HepG2 (cell line): Measurements from ENCODE around the gene GGA3. TPM values are rescaled to one million over a fixed set of nuclear protein-coding genes. Genes with fewer than 3 reads are reported as not detected.

Experiments
- CBX1 ChIP-seq: IDR thresholded peaks from one replicate; pipeline ENCODE4 v1.6.1; 2016; ENCODE audit warnings: antibody characterized with exemption, low read depth
- ELF1 ChIP-seq: sonication (generic); formaldehyde crosslinking; IDR thresholded peaks from 2 replicates; pipeline ENCODE4 v1.4.0; 2020; ENCODE audit warnings: missing genetic modification reagents
- ISL2 ChIP-seq: sonication (generic); formaldehyde crosslinking; IDR thresholded peaks from 2 replicates; pipeline ENCODE4 v1.5.0; 2020; ENCODE audit warnings: missing genetic modification reagents
- PCBP2 ChIP-seq: fragments of 200-400 bp; formaldehyde crosslinking; optimal IDR thresholded peaks from 2 replicates; pipeline ENCODE3; 2018; ENCODE audit warnings: low read length, low read depth; ENCODE audit not compliant: poor library complexity, severe bottlenecking
- SKI ChIP-seq: fragments of 450-650 bp; IDR thresholded peaks from one replicate; pipeline ENCODE4 v1.6.1; 2018; ENCODE audit warnings: mild to moderate bottlenecking; ENCODE audit not compliant: partially characterized antibody
- ZFP36 ChIP-seq: fragments of 150-350 bp; IDR thresholded peaks from 2 replicates; pipeline ENCODE4 v1.6.1; 2018; ENCODE audit warnings: borderline replicate concordance, low read length, low read depth; ENCODE audit not compliant: partially characterized antibody
- ZNF234 ChIP-seq: sonication (generic); formaldehyde crosslinking; conservative IDR thresholded peaks from 2 replicates; pipeline ENCODE4 v1.5.1; 2020; ENCODE audit warnings: mild to moderate bottlenecking, missing genetic modification reagents
- ZNF292 ChIP-seq: sonication (generic); formaldehyde crosslinking; IDR thresholded peaks from 2 replicates; pipeline ENCODE4 v1.8.1; 2022; ENCODE audit warnings: mild to moderate bottlenecking, low read depth, missing genetic modification reagents, borderline replicate concordance
- ZNF589 ChIP-seq: sonication (generic); formaldehyde crosslinking; conservative IDR thresholded peaks from 2 replicates; pipeline ENCODE4 v1.8.0; 2022; ENCODE audit warnings: mild to moderate bottlenecking, moderate library complexity, missing genetic modification reagents
- ZNF644 ChIP-seq: IDR thresholded peaks from 2 replicates; pipeline ENCODE4 v1.6.1; 2016; ENCODE audit warnings: low read depth
- ZNF816 ChIP-seq: sonication (generic); formaldehyde crosslinking; IDR thresholded peaks from 2 replicates; pipeline ENCODE4 v1.8.0; 2022; ENCODE audit warnings: missing genetic modification reagents, mild to moderate bottlenecking, borderline replicate concordance
- ZNF839 ChIP-seq: sonication (generic); formaldehyde crosslinking; IDR thresholded peaks from 2 replicates; pipeline ENCODE4 v1.4.0; 2020; ENCODE audit warnings: missing genetic modification reagents, mild to moderate bottlenecking, borderline replicate concordance
- ZNF891 ChIP-seq: sonication (generic); formaldehyde crosslinking; IDR thresholded peaks from 2 replicates; pipeline ENCODE4 v1.5.0; 2020; ENCODE audit warnings: mild to moderate bottlenecking, missing genetic modification reagents
- polyA plus RNA-seq, 8 experiments: library from polyadenylated mRNA; depleted of rRNA in 3 of 8; stranded (reverse) in 7 of 8; unstranded in 1 of 8; fragments of >200 nt; fragmentation: Illumina TruSeq in 4 of 8; extraction: Trizol in 4 of 8; gene quantifications; 2 replicates each; pipeline versions ENCODE4 v1.2.1 to v1.2.3, GENCODE V29; 2011 to 2016; ENCODE audit warnings: low read depth in 4 of 8, missing spikeins in 1 of 8, mixed read lengths in 1 of 8; ENCODE audit not compliant: insufficient read depth in 1 of 8
- total RNA-seq, 5 experiments: library from RNA; depleted of rRNA; stranded (reverse); fragments of >200 nt; fragmentation: Illumina TruSeq; extraction: Trizol; gene quantifications; 2 replicates each; pipeline ENCODE4 v1.2.3, GENCODE V29; 2016; ENCODE audit warnings: low read depth in 1 of 5
- TF ChIP-seq, protein P1 (sequence below): sonication (generic); formaldehyde crosslinking; IDR thresholded peaks from 2 replicates; pipeline ENCODE4 v1.5.0; 2020; ENCODE audit warnings: mild to moderate bottlenecking, missing genetic modification reagents, moderate library complexity
- TF ChIP-seq, protein P2 (sequence below), 2 experiments: fragments of 450-650 bp in 1 of 2; sonication (generic) in 1 of 2; formaldehyde crosslinking; IDR thresholded peaks; 2 replicates each; pipeline versions ENCODE4 v1.5.0 to v1.8.0; 2020 to 2022; ENCODE audit warnings: mild to moderate bottlenecking in 1 of 2, missing genetic modification reagents in 1 of 2
- TF ChIP-seq, protein P3 (sequence below): sonication (generic); formaldehyde crosslinking; IDR thresholded peaks from 2 replicates; pipeline ENCODE4 v1.5.0; 2020; ENCODE audit warnings: missing genetic modification reagents
- TF ChIP-seq, protein P4 (sequence below): sonication (generic); formaldehyde crosslinking; IDR thresholded peaks from 2 replicates; pipeline ENCODE4 v1.5.0; 2020; ENCODE audit warnings: mild to moderate bottlenecking, missing genetic modification reagents, borderline replicate concordance
- TF ChIP-seq, protein P5 (sequence below): sonication (generic); formaldehyde crosslinking; IDR thresholded peaks from 2 replicates; pipeline ENCODE4 v1.5.0; 2020; ENCODE audit warnings: mild to moderate bottlenecking, missing genetic modification reagents, borderline replicate concordance

Gene GGA3
- total and polyA plus RNA-seq, 2 of the 13 experiments (the other 11 are each of a cell fraction or from before 2014, with no cell fraction given), result 28.4 to 43.7 TPM

DNA sequence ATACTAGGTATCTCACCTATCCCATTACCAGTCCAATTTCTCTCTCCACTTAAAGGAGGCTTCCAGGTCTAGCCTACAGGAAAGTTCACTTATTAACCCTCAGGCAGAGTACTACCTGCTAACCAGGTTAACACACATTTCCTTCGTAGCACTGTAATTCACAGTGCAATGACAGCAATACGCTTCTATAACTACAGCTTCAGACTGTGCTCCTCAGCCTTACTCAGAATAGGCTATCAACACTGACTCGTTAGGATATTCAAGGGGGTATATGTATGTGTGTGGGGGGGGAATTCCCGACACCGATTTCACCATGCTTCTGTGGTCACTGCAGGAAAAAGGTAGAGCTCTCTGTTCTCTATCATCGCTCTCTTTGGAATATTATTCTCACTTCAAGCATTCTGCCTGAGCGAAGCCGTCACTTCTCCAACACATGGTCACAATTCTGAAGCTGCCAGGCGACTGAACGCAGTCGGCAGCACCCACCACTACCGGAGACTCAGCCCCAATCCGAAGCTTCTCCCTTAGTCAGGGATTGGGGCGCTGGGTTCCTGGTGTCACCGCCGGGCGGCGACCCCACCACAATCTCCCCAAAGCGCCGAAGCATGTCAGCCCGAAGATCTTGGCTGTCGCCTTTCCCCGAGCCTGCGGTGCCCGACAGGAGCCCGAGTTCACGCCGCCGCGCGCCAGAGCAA lies 618 bp downstream of the GGA3 start (continued):
- TF ChIP-seq, protein P1, sequence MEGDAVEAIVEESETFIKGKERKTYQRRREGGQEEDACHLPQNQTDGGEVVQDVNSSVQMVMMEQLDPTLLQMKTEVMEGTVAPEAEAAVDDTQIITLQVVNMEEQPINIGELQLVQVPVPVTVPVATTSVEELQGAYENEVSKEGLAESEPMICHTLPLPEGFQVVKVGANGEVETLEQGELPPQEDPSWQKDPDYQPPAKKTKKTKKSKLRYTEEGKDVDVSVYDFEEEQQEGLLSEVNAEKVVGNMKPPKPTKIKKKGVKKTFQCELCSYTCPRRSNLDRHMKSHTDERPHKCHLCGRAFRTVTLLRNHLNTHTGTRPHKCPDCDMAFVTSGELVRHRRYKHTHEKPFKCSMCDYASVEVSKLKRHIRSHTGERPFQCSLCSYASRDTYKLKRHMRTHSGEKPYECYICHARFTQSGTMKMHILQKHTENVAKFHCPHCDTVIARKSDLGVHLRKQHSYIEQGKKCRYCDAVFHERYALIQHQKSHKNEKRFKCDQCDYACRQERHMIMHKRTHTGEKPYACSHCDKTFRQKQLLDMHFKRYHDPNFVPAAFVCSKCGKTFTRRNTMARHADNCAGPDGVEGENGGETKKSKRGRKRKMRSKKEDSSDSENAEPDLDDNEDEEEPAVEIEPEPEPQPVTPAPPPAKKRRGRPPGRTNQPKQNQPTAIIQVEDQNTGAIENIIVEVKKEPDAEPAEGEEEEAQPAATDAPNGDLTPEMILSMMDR (CRISPR knock-in tag), result peak; percentile 40
- TF ChIP-seq ZNF816 (CRISPR knock-in tag) (no peak), SKI (no peak), PCBP2 (no peak), ELF1 (CRISPR knock-in tag) (no peak), ISL2 (CRISPR knock-in tag) (no peak), ZNF589 (peak; percentile 41; the same call in 1 of the 2 replicates), CBX1 (no peak), ZNF644 (CRISPR knock-in tag) (no peak), ZNF292 (CRISPR knock-in tag) (0 out of 2 replicates have a peak, but pooled peaks have one; percentile 6), ZNF839 (no peak), ZNF891 (CRISPR knock-in tag) (0 out of 2 replicates have a peak, but pooled peaks have one; percentile 91), ZNF234 (CRISPR knock-in tag) (no peak; the same call in 1 of the 2 replicates), ZFP36 (no peak)
- TF ChIP-seq, protein P2, sequence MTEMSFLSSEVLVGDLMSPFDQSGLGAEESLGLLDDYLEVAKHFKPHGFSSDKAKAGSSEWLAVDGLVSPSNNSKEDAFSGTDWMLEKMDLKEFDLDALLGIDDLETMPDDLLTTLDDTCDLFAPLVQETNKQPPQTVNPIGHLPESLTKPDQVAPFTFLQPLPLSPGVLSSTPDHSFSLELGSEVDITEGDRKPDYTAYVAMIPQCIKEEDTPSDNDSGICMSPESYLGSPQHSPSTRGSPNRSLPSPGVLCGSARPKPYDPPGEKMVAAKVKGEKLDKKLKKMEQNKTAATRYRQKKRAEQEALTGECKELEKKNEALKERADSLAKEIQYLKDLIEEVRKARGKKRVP (CRISPR knock-in tag; IDR thresholded peaks at IDR 0.05), result 0 out of 4 replicates have a peak, but pooled peaks of 1 of the 2 experiments have one; percentile 35
- TF ChIP-seq, protein P3, sequence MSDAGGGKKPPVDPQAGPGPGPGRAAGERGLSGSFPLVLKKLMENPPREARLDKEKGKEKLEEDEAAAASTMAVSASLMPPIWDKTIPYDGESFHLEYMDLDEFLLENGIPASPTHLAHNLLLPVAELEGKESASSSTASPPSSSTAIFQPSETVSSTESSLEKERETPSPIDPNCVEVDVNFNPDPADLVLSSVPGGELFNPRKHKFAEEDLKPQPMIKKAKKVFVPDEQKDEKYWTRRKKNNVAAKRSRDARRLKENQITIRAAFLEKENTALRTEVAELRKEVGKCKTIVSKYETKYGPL (CRISPR knock-in tag), result no peak
- TF ChIP-seq, protein P4, sequence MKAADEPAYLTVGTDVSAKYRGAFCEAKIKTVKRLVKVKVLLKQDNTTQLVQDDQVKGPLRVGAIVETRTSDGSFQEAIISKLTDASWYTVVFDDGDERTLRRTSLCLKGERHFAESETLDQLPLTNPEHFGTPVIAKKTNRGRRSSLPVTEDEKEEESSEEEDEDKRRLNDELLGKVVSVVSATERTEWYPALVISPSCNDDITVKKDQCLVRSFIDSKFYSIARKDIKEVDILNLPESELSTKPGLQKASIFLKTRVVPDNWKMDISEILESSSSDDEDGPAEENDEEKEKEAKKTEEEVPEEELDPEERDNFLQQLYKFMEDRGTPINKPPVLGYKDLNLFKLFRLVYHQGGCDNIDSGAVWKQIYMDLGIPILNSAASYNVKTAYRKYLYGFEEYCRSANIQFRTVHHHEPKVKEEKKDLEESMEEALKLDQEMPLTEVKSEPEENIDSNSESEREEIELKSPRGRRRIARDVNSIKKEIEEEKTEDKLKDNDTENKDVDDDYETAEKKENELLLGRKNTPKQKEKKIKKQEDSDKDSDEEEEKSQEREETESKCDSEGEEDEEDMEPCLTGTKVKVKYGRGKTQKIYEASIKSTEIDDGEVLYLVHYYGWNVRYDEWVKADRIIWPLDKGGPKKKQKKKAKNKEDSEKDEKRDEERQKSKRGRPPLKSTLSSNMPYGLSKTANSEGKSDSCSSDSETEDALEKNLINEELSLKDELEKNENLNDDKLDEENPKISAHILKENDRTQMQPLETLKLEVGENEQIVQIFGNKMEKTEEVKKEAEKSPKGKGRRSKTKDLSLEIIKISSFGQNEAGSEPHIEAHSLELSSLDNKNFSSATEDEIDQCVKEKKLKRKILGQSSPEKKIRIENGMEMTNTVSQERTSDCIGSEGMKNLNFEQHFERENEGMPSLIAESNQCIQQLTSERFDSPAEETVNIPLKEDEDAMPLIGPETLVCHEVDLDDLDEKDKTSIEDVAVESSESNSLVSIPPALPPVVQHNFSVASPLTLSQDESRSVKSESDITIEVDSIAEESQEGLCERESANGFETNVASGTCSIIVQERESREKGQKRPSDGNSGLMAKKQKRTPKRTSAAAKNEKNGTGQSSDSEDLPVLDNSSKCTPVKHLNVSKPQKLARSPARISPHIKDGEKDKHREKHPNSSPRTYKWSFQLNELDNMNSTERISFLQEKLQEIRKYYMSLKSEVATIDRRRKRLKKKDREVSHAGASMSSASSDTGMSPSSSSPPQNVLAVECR (CRISPR knock-in tag), result no peak; the same call in 1 of the 2 replicates
- TF ChIP-seq, protein P5, sequence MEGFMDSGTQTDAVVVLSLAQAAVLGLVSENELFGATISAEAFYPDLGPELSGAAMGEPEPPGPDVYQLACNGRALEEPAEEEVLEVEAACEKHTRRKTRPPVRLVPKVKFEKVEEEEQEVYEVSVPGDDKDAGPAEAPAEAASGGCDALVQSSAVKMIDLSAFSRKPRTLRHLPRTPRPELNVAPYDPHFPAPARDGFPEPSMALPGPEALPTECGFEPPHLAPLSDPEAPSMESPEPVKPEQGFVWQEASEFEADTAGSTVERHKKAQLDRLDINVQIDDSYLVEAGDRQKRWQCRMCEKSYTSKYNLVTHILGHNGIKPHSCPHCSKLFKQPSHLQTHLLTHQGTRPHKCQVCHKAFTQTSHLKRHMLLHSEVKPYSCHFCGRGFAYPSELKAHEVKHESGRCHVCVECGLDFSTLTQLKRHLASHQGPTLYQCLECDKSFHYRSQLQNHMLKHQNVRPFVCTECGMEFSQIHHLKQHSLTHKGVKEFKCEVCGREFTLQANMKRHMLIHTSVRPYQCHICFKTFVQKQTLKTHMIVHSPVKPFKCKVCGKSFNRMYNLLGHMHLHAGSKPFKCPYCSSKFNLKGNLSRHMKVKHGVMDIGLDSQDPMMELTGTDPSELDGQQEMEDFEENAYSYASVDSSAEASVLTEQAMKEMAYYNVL (CRISPR knock-in tag), result peak; percentile 12; the same call in 1 of the 2 replicates
